ENCODE data around the gene GARIN5A.
"Not testable (repeated sequence)": the region's sequence is repeated elsewhere in the genome, so short reads cannot be mapped to it uniquely, and the experiment has no call there.

Gene GARIN5A

DNA sequence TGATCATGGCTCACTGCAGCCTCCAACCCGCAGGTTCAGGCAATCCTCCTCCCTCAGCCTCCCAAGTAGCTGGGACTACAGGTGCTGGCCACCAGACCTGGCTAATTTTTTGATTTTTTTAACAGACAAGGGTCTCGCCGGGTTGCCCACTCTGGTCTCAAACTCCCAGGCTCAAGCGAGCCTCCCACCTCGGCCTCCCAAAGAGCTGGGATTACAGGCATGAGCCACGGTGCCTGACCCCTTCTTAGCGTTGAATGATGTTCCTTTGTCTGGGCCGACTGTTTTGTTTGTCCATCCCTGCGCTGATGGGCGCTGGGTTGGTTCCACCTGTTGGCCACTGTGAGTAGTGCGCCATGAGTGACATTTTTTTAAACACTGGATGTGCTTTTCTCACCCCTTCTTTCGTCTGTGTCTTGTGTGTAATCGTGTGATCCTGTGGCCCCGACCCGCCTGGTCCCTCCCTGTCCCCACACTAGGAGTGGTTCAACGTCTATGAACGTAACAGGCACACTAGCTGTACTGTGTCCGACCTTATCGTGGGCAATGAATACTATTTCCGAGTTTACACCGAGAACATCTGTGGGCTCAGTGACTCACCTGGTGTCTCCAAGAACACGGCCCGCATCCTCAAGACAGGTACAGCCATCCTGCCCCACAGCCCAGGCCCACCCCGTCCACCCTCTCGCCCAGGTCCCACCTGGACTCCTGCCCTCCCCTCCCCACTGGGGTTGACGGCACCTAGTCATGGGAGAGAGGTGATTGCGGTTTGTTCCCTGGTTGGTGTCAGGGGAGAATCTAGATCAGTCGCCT, 15.4 kb downstream of the GARIN5A start:
- DNase-seq: no peak

GRCh38 chr19:50460161-50460765, 16.4 kb downstream of the GARIN5A start:
- DNase-seq: no peak

DNA sequence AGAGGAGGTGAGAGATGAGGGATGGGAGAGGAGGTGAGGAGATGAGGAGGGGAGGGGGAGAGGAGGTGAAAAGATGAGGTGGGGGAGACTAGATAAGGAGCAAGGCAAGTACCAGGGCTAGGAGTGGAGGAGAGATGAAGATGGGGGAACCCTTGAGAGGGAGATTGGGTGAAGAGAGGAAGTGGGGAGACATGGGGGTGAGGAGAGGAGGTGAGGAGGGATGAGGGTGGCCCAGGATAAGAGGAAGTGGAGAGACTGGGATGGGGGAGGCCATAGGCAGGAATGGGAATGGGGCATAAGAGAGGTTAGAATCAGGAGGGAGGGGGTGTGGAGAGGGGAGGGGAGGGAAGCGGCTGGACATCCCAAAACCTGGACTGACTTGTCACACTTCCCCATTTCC, 17.0 kb downstream of the GARIN5A start:
- DNase-seq: no peak

GRCh38 chr19:50459067-50459456, 17.6 kb downstream of the GARIN5A start:
- no peak for DNase-seq

DNA sequence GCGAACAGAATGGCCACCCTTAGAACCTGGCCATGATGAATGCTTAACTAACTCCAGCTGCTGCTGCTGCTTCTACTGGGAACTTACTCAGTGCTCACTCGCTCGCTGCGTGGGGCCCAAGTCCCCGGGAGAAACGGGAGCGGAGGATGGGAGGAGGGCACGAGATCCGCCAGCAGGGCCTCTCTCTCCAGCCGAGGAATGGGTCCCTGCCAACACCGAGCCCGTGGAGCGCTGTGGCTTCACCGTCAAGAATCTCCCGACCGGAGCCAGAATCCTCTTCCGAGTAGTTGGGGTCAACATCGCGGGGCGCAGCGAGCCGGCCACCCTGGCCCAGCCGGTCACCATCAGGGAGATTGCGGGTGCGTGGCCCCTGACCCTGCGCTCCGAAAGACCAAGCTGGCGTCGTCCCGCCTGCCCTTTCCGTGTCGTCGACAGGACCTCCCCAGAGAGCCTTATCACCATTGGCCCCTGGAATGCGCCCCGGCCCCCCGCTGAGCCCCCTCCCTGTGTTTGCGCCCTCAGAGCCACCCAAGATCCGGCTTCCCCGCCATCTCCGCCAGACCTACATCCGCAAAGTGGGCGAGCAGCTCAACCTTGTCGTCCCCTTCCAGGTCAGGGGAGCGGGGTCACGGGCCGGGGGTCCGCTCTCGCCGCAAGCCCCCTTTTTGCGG, 18.1 kb downstream of the GARIN5A start:
- DNase-seq: no peak

DNA sequence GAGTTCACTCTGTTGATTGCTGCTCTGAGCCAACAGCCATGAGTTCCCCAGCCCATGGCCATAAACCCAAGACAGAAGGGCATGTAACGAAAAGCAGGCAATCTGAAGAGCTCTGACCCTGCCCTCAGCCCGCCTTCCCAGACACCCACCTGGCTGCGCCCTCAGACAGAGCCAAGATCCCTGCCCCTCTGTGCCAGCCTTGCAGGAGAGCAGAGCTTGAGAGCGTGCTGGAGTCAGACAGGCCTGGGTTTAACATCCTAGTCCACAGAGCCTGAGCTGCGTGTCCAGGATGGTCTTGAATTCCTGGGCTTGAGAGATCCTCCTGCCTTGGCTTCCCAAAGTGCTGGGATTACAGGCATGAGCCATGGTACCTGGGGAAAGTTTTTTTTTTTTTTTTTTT, 19.3 kb downstream of the GARIN5A start:
- DNase-seq: no peak

DNA sequence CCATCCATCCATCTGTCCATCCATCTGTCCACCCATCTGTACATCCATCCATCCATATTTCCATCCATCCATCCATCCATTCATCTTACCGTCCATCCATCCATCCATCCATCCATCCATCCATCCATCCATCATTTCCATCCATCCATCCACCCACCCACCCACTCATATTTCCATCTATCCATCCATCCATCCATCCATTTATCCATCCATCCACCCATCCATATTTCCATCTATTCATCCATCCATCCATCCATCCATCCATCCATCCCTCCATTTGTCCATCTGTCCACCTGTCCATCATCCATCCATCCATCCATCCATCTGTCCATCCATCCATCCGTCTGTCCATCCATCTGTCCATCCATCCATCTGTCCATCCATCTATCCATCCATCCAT, 20.7 kb downstream of the GARIN5A start:
- no peak for DNase-seq

- DNase-seq: no peak
These were observed 23.4 kb downstream of the GARIN5A start for GRCh38 chr19:50453243-50453642.

- DNase-seq: no peak
These were observed 25.5 kb downstream of the GARIN5A start for GRCh38 chr19:50451223-50451534.

- no peak for DNase-seq
These were observed 26.1 kb downstream of the GARIN5A start for GRCh38 chr19:50450369-50451222.

DNA sequence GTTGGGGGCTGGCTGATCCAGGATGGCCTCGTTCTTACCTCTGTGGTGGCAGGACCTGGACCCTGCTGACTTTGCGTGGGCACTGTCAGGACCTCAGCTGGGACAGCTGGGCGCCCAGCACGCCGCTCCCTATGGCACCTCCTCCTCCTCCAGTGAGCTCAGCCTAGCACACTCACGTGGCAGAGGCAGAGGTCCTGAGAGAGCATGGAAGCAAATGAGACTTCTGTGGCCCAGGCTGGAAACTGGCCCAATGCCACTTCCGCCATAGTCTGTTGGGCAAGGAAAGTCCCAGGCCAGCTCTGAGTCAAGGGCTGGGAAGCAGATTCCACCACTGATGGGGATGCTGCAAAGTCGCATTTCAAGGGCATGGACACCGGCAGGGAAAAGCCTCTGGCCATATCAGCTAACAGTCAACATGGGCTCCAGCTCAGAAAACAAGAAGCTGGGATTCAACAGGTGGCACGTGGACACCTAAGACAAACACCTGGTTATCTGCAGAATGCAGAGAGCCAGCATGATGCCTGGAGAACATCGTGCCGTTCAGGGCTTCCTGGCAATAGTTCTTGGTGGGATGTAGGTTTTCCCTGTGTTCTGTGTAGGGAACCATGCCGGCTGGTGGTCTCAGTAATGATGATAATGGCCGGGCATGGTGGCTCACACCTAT, 27.3 kb downstream of the GARIN5A start:
- DNase-seq: no peak

GRCh38 chr19:50447750-50448149, 28.9 kb downstream of the GARIN5A start:
- DNase-seq: no peak

DNA sequence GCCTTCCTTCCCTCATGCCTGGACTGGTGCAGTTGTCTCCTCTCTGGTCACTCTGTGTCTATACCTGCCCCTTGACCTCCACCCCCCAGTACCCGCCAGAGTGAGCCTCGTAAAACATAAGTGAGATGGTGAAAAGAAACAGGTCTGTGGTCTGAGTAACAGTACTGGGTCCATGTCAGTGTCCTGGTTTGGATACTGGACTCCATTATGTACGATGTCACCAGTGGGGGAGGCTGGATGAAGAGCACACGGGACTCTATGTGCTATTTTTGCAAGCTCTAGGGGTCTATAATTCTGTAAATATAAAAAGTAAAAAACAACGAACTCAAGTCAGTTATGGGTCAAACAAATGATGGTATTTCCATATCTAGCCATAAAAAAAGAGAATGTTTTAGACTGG, 29.6 kb downstream of the GARIN5A start:
- no peak for DNase-seq

- no peak for DNase-seq
These were observed 32.6 kb downstream of the GARIN5A start for GRCh38 chr19:50444059-50444458.

DNA sequence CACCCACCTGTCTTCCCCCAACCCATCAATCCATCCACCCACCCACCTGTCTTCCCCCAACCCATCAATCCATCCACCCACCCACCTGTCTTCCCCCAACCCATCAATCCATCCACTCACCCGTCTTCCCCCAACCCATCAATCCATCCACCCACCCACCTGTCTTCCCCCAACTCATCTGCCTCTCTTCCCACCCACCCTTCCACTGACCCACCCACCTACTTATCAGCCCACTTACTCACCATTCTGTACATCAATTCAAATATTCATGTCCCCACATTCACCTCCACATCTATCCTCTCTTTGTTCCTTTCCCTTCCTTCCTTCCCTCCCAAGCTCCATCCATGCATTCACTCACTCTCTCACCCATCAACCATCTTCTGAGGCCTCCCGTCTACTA, 37.5 kb downstream of the GARIN5A start:
- DNase-seq: not testable (repeated sequence)

DNA sequence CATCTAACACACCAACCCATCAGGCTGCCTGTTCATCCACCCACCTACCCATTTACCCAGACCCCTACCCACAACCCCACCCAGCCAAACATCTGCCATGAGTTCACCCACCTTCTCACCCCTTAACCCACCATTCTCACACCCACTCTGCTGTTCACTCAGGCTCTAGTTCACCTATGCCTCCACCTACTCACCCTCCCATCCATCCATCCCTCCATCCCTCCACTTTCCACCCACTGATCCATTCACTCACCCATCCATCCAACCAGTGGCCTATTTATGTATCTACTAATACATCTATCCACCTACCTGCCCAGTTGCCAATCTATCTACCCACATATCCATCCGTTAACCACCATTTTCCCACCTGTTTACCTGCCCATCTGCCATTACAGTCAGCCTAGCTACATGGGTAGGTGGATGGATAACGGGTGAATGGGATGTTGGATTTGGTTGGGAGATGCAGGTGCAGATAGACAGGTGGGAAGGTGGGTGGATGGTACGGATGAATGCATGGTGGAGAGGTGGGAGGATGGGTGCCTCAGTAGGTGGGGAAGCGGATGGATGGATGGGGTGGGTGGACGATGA, 38.7 kb downstream of the GARIN5A start:
- no peak for DNase-seq

DNA sequence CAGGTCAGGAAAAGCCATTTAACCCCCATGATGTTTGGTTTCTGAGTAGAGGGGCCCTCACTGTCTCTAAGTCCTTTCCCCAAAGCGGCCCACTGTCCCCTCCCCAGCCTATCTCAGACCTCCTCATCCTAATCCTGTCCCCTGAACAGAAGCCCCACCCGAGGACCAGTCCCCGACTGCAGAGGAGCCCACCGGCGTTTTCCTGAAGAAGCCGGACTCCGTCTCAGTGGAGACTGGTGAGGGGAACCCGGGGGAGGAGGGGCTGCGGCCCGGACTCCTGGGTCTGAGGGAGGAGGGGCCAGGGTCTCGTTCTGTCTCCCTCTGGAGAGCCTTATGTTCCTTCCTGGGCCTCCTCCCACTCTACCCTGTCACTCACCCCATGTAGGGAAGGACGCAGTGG, 41.0 kb downstream of the GARIN5A start:
- no peak for DNase-seq

- DNase-seq: no peak
These were observed 41.4 kb downstream of the GARIN5A start for GRCh38 chr19:50435221-50435620.

- DNase-seq: no peak
These were observed 42.1 kb downstream of the GARIN5A start for GRCh38 chr19:50434525-50434924.

DNA sequence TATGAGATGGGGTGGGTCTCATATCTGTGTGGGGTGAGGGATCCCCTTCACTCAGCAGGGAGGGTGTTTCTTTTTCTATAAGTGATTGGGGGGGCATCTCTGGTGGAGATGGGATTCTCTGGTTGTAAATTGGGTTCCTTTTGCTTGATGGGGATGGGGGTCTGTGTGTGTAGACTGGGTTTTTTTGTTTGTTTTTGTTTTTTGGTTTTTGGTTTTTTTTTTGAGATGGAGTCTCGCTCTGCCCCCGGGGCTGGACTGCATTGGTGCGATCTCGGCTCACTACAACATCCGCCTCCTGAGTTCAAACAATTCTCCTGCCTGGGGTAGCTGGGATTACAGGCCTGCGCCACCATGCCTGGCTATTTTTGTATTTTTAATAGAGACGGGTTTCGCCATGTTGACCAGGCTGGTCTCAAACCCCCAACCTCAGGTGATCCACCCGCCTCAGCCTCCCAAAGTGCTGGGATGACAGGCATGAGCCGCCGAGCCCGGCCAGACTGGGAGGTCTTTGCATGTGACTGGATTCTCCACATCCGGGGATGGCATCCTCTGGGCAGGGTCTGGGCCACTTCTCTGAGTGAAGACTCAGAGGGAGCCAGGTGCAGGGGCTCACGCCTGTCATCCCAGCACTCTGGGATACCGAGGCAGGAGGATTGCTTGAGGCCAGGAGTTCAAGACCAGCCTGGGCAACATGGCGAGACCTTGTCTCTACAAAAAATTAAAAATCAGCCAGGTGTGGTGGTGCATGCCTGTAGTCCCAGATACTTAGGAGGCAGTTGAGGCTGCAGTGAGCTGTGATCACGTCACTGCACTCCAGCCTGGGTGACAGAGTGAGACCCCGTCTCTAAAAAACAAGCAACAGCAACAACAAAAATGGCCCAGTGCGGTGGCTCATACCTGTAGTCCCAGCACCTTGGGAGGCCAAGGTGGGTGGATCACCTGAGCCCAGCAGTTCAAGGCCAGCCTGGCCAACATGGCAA, 43.2 kb downstream of the GARIN5A start:
- DNase-seq: no peak

Data from SIG-M5 (cell line).